OCI-LY1 (cell line): Measurements from ENCODE around the gene ID1.
"Not testable (repeated sequence)": the region's sequence is repeated elsewhere in the genome, so short reads cannot be mapped to it uniquely, and the experiment has no call there.

Source experiments
- H2AFZ ChIP-seq: fragments of 200-600 bp; sonication (generic), shearing (Covaris generic); 2 replicates; pipeline ENCODE4 v1.6.0; 2014; ENCODE audit warnings: antibody characterized with exemption, mild to moderate bottlenecking, low read length
- H3F3A ChIP-seq: fragments of 200-600 bp; sonication (generic), shearing (Covaris generic); 2 replicates; pipeline ENCODE4 v1.6.0; 2014; ENCODE audit warnings: mild to moderate bottlenecking, antibody characterized with exemption, low read length, moderate library complexity; ENCODE audit not compliant: insufficient read depth
- H3K27ac ChIP-seq: fragments of 200-600 bp; sonication (generic); 2 replicates; pipeline ENCODE4 v1.5.1; 2014; ENCODE audit warnings: low read length, mixed run types, mild to moderate bottlenecking, low read depth; ENCODE audit not compliant: poor library complexity, severe bottlenecking
- H3K27me3 ChIP-seq: fragments of 200-600 bp; sonication (generic); 2 replicates; pipeline ENCODE4 v1.6.0; 2014; ENCODE audit warnings: antibody characterized with exemption, mild to moderate bottlenecking, low read length, moderate library complexity; ENCODE audit not compliant: insufficient read depth
- H3K36me3 ChIP-seq: fragments of 200-600 bp; sonication (generic); 2 replicates; pipeline ENCODE4 v1.6.1; 2014; ENCODE audit warnings: mild to moderate bottlenecking, antibody characterized with exemption, low read length, moderate library complexity, mixed read lengths; ENCODE audit not compliant: insufficient read depth
- H3K4me1 ChIP-seq: fragments of 200-600 bp; sonication (generic); 2 replicates; pipeline ENCODE4 v1.5.1; 2014; ENCODE audit warnings: mild to moderate bottlenecking, low read length, moderate library complexity; ENCODE audit not compliant: insufficient read depth, severe bottlenecking
- H3K4me2 ChIP-seq: fragments of 200-600 bp; sonication (generic), shearing (Covaris generic); 2 replicates; pipeline ENCODE4 v1.6.1; 2014; ENCODE audit warnings: low read length
- H3K4me3 ChIP-seq: fragments of 200-600 bp; sonication (generic); 2 replicates; pipeline ENCODE4 v1.5.1; 2014; ENCODE audit warnings: low read length, low read depth, mild to moderate bottlenecking, mixed read lengths; ENCODE audit not compliant: poor library complexity, severe bottlenecking
- H3K79me2 ChIP-seq: fragments of 200-600 bp; shearing (Covaris generic); 2 replicates; pipeline ENCODE4 v1.6.1; 2016; ENCODE audit warnings: mixed run types, low read length, mixed read lengths; ENCODE audit not compliant: insufficient read depth
- H3K9ac ChIP-seq: fragments of 200-600 bp; sonication (generic), shearing (Covaris generic); 2 replicates; pipeline ENCODE4 v1.6.1; 2014; ENCODE audit warnings: mild to moderate bottlenecking, low read length, mixed read lengths
- H3K9me2 ChIP-seq: fragments of 200-600 bp; sonication (generic), shearing (Covaris generic); 2 replicates; pipeline ENCODE4 v1.6.1; 2014; ENCODE audit warnings: low read depth, mild to moderate bottlenecking, low read length, mixed read lengths
- H3K9me3 ChIP-seq: fragments of 200-600 bp; shearing (Covaris generic); 2 replicates; pipeline ENCODE4 v1.6.1; 2014; ENCODE audit warnings: low read length, mixed read lengths
- H4K20me1 ChIP-seq: fragments of 200-600 bp; sonication (generic), shearing (Covaris generic); 2 replicates; pipeline ENCODE4 v1.6.0; 2016; ENCODE audit warnings: mild to moderate bottlenecking, low read length; ENCODE audit not compliant: insufficient read depth
- EZH2 ChIP-seq: fragments of 200-600 bp; sonication (generic), shearing (Covaris generic); IDR thresholded peaks from 2 replicates; pipeline ENCODE4 v1.8.0; 2017; ENCODE audit warnings: borderline replicate concordance, mixed run types, mild to moderate bottlenecking, antibody characterized with exemption, low read length, moderate library complexity, mixed read lengths
- TF ChIP-seq, protein P1 (sequence below): fragments of 200-600 bp; sonication (generic), shearing (Covaris generic); IDR thresholded peaks from 2 replicates; pipeline ENCODE4 v1.5.1; 2017; ENCODE audit warnings: mild to moderate bottlenecking, antibody characterized with exemption, low read length, moderate library complexity, mixed read lengths

ID1 gene

GRCh38 chr20:31594558-31595379, 10.3 kb upstream of the ID1 start:
- no peak overlapping the region for H3K4me3 ChIP-seq
- no peaks in the 10 kb centered on the region for H4K20me1 ChIP-seq
- H3F3A ChIP-seq, result no peaks in the 10 kb centered on the region; the same call in 1 of the 2 replicates
- no peaks in the 10 kb centered on the region for H3K36me3 ChIP-seq
- no peak overlapping the region for H3K4me2 ChIP-seq
- no peak overlapping the region for H2AFZ ChIP-seq
- H3K9me2 ChIP-seq, result no peaks in the 10 kb centered on the region
- no peaks in the 10 kb centered on the region for H3K27me3 ChIP-seq
- H3K4me1 ChIP-seq, result peaks cover 7% of the 10 kb centered on the region
- no peak for TF ChIP-seq EZH2
- TF ChIP-seq, protein P1, sequence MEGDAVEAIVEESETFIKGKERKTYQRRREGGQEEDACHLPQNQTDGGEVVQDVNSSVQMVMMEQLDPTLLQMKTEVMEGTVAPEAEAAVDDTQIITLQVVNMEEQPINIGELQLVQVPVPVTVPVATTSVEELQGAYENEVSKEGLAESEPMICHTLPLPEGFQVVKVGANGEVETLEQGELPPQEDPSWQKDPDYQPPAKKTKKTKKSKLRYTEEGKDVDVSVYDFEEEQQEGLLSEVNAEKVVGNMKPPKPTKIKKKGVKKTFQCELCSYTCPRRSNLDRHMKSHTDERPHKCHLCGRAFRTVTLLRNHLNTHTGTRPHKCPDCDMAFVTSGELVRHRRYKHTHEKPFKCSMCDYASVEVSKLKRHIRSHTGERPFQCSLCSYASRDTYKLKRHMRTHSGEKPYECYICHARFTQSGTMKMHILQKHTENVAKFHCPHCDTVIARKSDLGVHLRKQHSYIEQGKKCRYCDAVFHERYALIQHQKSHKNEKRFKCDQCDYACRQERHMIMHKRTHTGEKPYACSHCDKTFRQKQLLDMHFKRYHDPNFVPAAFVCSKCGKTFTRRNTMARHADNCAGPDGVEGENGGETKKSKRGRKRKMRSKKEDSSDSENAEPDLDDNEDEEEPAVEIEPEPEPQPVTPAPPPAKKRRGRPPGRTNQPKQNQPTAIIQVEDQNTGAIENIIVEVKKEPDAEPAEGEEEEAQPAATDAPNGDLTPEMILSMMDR, result no peak
- no peak overlapping the region for H3K9ac ChIP-seq
- H3K79me2 ChIP-seq, result no peaks in the 10 kb centered on the region
- H3K27ac ChIP-seq, result no peak overlapping the region
- no peaks in the 10 kb centered on the region for H3K9me3 ChIP-seq

DNA sequence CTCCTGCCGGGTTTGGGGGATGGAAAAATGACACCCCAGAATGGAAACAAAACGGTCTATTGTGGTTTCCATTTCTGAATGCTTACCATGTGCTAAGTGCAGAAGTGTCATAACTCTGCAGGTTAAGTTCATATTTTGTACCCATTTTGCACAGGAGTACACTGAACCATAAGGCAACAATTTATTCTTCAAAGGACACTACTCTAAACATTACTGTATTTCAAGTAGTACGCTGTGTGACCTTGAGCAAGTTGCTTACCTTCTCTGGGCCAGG, 9.8 kb upstream of the ID1 start:
- H3K36me3 ChIP-seq, result no peaks in the 10 kb centered on the region
- H3K4me2 ChIP-seq, result no peak overlapping the region
- no peaks in the 10 kb centered on the region for H4K20me1 ChIP-seq
- H3F3A ChIP-seq, result no peaks in the 10 kb centered on the region; the same call in 1 of the 2 replicates
- H3K9me3 ChIP-seq, result no peaks in the 10 kb centered on the region
- no peak for TF ChIP-seq EZH2
- TF ChIP-seq, protein P1, result no peak
- H3K79me2 ChIP-seq, result no peaks in the 10 kb centered on the region
- no peak overlapping the region for H2AFZ ChIP-seq
- no peaks in the 10 kb centered on the region for H3K9me2 ChIP-seq
- no peak overlapping the region for H3K4me3 ChIP-seq
- H3K9ac ChIP-seq, result no peak overlapping the region
- no peaks in the 10 kb centered on the region for H3K27me3 ChIP-seq
- peaks cover 7% of the 10 kb centered on the region for H3K4me1 ChIP-seq
- no peak overlapping the region for H3K27ac ChIP-seq

- Histone ChIP-seq H3K9me2 (no peaks in the 10 kb centered on the region), H3K4me3 (no peak overlapping the region), H4K20me1 (no peaks in the 10 kb centered on the region), H3F3A (no peaks in the 10 kb centered on the region; the same call in 1 of the 2 replicates), H3K27ac (no peak overlapping the region), H3K79me2 (no peaks in the 10 kb centered on the region), H3K36me3 (no peaks in the 10 kb centered on the region), H3K9me3 (no peaks in the 10 kb centered on the region), H3K27me3 (no peaks in the 10 kb centered on the region), H3K4me1 (peaks cover 7% of the 10 kb centered on the region), H3K9ac (no peak overlapping the region), H3K4me2 (no peak overlapping the region), H2AFZ (no peak overlapping the region)
- no peak for TF ChIP-seq EZH2
- TF ChIP-seq, protein P1, result no peak
Observed at GRCh38 chr20:31595654-31596411, 9.3 kb upstream of the ID1 start.

GRCh38 chr20:31596412-31596715, 8.7 kb upstream of the ID1 start:
- H3K9ac ChIP-seq, H3K27me3 ChIP-seq, H3K4me2 ChIP-seq, H3F3A ChIP-seq, H3K4me1 ChIP-seq, H4K20me1 ChIP-seq, H3K4me3 ChIP-seq, H2AFZ ChIP-seq, H3K9me2 ChIP-seq, H3K79me2 ChIP-seq, H3K27ac ChIP-seq, H3K9me3 ChIP-seq, H3K36me3 ChIP-seq: not testable (repeated sequence)
